DMS79 (cell line): ENCODE measurements around the gene EPB41.
"Not testable (repeated sequence)": the region's sequence is repeated elsewhere in the genome, so short reads cannot be mapped to it uniquely, and the experiment has no call there.

Experiments used
- DNase-seq: peaks from one replicate; lab custom pipeline; 2025; lab: John Stamatoyannopoulos, UW

Gene EPB41

GRCh38 chr1:29052941-29053340 lies 138.6 kb downstream of the EPB41 start:
- DNase-seq = no peak

- DNase-seq = no peak
Measured at GRCh38 chr1:29055160-29055559, 140.8 kb downstream of the EPB41 start.

- no peak for DNase-seq
Measured at GRCh38 chr1:29056256-29056655, 141.9 kb downstream of the EPB41 start.

- DNase-seq = no peak
Measured at GRCh38 chr1:29057700-29058099, 143.3 kb downstream of the EPB41 start.

- DNase-seq = no peak
Measured at GRCh38 chr1:29062157-29062942, 148.0 kb downstream of the EPB41 start.

- DNase-seq = no peak
Measured at GRCh38 chr1:29064064-29064463, 149.7 kb downstream of the EPB41 start.

- DNase-seq = no peak
Measured at GRCh38 chr1:29077155-29077554, 162.8 kb downstream of the EPB41 start.

- not testable (repeated sequence) for DNase-seq
Measured at GRCh38 chr1:29079916-29080629, 165.7 kb downstream of the EPB41 start.

GRCh38 chr1:29081201-29081600 lies 166.8 kb downstream of the EPB41 start:
- DNase-seq = no peak

GRCh38 chr1:29082519-29082918 lies 168.2 kb downstream of the EPB41 start:
- DNase-seq = no peak

GRCh38 chr1:29083317-29084195 lies 169.2 kb downstream of the EPB41 start:
- DNase-seq = no peak

GRCh38 chr1:29084196-29084521 lies 169.8 kb downstream of the EPB41 start:
- no peak for DNase-seq

GRCh38 chr1:29090937-29091618 lies 176.7 kb downstream of the EPB41 start:
- peak; percentile 69 for DNase-seq

- DNase-seq = not testable (repeated sequence)
Measured at GRCh38 chr1:29092704-29093103, 178.3 kb downstream of the EPB41 start.

- no peak for DNase-seq
Measured at GRCh38 chr1:29094433-29094832, 180.1 kb downstream of the EPB41 start.

GRCh38 chr1:29094954-29095353 lies 180.6 kb downstream of the EPB41 start:
- no peak for DNase-seq

- DNase-seq = peak; percentile 97
Measured at GRCh38 chr1:29096231-29096886, 182.0 kb downstream of the EPB41 start.

- DNase-seq = no peak
Measured at GRCh38 chr1:29099286-29099685, 184.9 kb downstream of the EPB41 start.

- no peak for DNase-seq
Measured at GRCh38 chr1:29100487-29100886, 186.1 kb downstream of the EPB41 start.

- no peak for DNase-seq
Measured at GRCh38 chr1:29105822-29106221, 191.5 kb downstream of the EPB41 start.

- not testable (repeated sequence) for DNase-seq
Measured at GRCh38 chr1:29108041-29108440, 193.7 kb downstream of the EPB41 start.
